ENCODE results near the gene PPP2R1B.
A peak's percentile ranks its signal among the peaks of the same experiment; 100 is the strongest.

PPP2R1B gene

GRCh38 chr11:111765984-111766833, at the start of gene PPP2R1B:
TSS of gene PPP2R1B (minus strand) at chr11:111766389. CDS start at chr11:111766361, 28 bp downstream.
- H3K27me3 ChIP-seq (ENCODE audit: low read length): no peaks in the 10 kb centered on the region
- H3K79me2 ChIP-seq (ENCODE audit: insufficient read depth, low read length): no peaks in the 10 kb centered on the region
- peak within 1 kb of the TSS; percentile 87 for H3K4me3 ChIP-seq (ENCODE audit: insufficient read depth, low read length, poor library complexity, severe bottlenecking)
- peaks cover 6% of the 10 kb centered on the region for H3K36me3 ChIP-seq (ENCODE audit: low read length)
- no peaks in the 10 kb centered on the region for H3F3A ChIP-seq (ENCODE audit: insufficient read depth)
- H3K9me3 ChIP-seq (ENCODE audit: insufficient read depth, low read length): no peaks in the 10 kb centered on the region
- peak within 1 kb of the TSS; percentile 88 for H3K4me2 ChIP-seq (ENCODE audit: low read depth, low read length, poor library complexity, severe bottlenecking)
- peak within 1 kb of the TSS; percentile 92 for H2AFZ ChIP-seq (ENCODE audit: low read depth, low read length, severe bottlenecking)
- TF ChIP-seq EZH2phosphoT487 (conservative IDR thresholded peaks at IDR 0.05; ENCODE audit: low read length): no peak
- peak within 1 kb of the TSS; percentile 77 for H3K9ac ChIP-seq (ENCODE audit: low read length)
- no peak within 1 kb of the TSS for H3K27ac ChIP-seq (ENCODE audit: low read depth, low read length)
- no peaks in the 10 kb centered on the region for H3K9me2 ChIP-seq (replicated peaks; ENCODE audit: insufficient read depth, low read length)
- H4K20me1 ChIP-seq (ENCODE audit: low read depth, low read length): no peaks in the 10 kb centered on the region

- Histone ChIP-seq H3K36me3 (ENCODE audit: low read length) (no peaks in the 10 kb centered on the region), H3F3A (ENCODE audit: insufficient read depth) (no peaks in the 10 kb centered on the region), H3K27ac (ENCODE audit: low read depth, low read length) (no peak overlapping the region), H3K9ac (ENCODE audit: low read length) (no peak overlapping the region), H2AFZ (ENCODE audit: low read depth, low read length, severe bottlenecking) (no peak overlapping the region), H3K9me3 (ENCODE audit: insufficient read depth, low read length) (no peaks in the 10 kb centered on the region), H4K20me1 (ENCODE audit: low read depth, low read length) (no peaks in the 10 kb centered on the region), H3K4me2 (ENCODE audit: low read depth, low read length, poor library complexity, severe bottlenecking) (no peak overlapping the region), H3K4me3 (ENCODE audit: insufficient read depth, low read length, poor library complexity, severe bottlenecking) (no peak overlapping the region), H3K9me2 (replicated peaks; ENCODE audit: insufficient read depth, low read length) (no peaks in the 10 kb centered on the region), H3K79me2 (ENCODE audit: insufficient read depth, low read length) (no peaks in the 10 kb centered on the region), H3K27me3 (ENCODE audit: low read length) (no peaks in the 10 kb centered on the region)
- TF ChIP-seq CTCF (IDR thresholded peaks at IDR 0.05; ENCODE audit: insufficient read depth, low read length, poor library complexity, severe bottlenecking) (no peak), EZH2phosphoT487 (conservative IDR thresholded peaks at IDR 0.05; ENCODE audit: low read length) (no peak)
Measured at GRCh38 chr11:111815489-111815888, 49.3 kb upstream of the PPP2R1B start.

- TF ChIP-seq CTCF (IDR thresholded peaks at IDR 0.05; ENCODE audit: insufficient read depth, low read length, poor library complexity, severe bottlenecking) (no peak), EZH2phosphoT487 (conservative IDR thresholded peaks at IDR 0.05; ENCODE audit: low read length) (no peak)
- Histone ChIP-seq H3K9me2 (replicated peaks; ENCODE audit: insufficient read depth, low read length) (no peaks in the 10 kb centered on the region), H3K9ac (ENCODE audit: low read length) (no peak overlapping the region), H3K4me3 (ENCODE audit: insufficient read depth, low read length, poor library complexity, severe bottlenecking) (no peak overlapping the region), H3F3A (ENCODE audit: insufficient read depth) (no peaks in the 10 kb centered on the region), H3K79me2 (ENCODE audit: insufficient read depth, low read length) (no peaks in the 10 kb centered on the region), H3K27me3 (ENCODE audit: low read length) (no peaks in the 10 kb centered on the region), H4K20me1 (ENCODE audit: low read depth, low read length) (no peaks in the 10 kb centered on the region), H2AFZ (ENCODE audit: low read depth, low read length, severe bottlenecking) (no peak overlapping the region), H3K4me2 (ENCODE audit: low read depth, low read length, poor library complexity, severe bottlenecking) (no peak overlapping the region), H3K36me3 (ENCODE audit: low read length) (no peaks in the 10 kb centered on the region), H3K27ac (ENCODE audit: low read depth, low read length) (no peak overlapping the region), H3K9me3 (ENCODE audit: insufficient read depth, low read length) (no peaks in the 10 kb centered on the region)
Measured at GRCh38 chr11:111814557-111815320, 48.5 kb upstream of the PPP2R1B start.

All from SU-DHL-6 (cell line).